GM19043 (cell line): Measurements from ENCODE around the gene MGAT4B.
A peak's percentile ranks its signal among the peaks of the same experiment; 100 is the strongest.

ENCODE experiments used
- ATAC-seq: cut with Tn5 transposase; IDR thresholded peaks from one replicate; pipeline ENCODE4 v1.9.1; 2021; ENCODE audit warnings: low read depth; ENCODE audit not compliant: unreplicated experiment

MGAT4B gene

DNA sequence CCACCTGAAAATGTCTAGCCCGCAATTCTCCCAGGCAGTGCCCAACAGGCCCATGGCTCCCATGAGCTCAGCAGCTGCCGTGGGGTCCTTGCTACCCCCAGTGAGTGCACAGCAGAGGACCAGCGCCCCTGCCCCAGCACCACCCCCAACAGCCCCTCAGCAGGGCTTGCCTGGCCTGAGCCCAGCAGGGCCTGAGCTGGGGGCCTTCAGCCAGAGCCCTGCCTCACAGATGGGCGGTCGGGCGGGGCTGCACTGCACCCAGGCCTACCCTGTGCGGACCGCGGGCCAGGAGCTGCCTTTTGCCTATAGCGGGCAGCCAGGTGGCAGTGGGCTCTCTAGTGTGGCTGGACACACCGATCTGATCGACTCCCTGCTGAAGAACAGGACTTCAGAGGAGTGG is 32.2 kb downstream of the MGAT4B start:
- ATAC-seq: no peak

DNA sequence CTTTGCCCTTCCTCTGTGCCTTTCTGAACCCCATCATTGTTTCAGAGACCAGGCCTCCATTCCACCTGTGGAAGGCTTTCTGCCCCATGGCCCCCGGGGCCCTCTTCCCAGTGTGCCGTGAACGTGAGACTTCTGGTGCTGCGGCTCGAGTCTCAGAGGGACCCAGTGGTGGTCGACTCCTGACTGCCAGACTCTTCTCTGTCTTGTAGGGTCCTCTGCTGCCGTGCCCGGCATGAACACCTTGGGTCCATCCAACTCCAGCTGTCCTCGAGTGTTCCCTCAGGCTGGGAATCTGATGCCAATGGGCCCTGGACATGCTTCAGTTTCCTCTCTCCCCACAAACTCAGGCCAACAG is 33.0 kb downstream of the MGAT4B start:
- ATAC-seq: no peak

DNA sequence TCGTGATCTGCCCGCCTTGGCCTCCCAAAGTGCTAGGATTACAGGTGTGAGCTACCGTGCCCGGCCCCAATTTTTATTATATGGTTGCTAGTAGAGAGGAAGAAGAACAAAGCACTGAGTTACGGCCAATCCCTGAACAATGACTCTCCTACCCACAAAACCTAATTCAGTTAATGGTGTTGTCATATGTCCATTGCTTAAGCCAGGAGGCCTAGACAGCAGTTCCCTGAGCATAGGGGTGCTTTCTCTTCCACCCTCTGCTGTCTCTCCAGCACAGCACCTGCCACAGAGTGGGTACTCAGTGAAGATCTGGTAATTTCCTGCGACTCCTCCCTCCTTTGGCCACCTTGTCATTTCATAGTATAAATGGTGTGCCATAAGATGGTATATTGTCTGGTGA is 34.3 kb downstream of the MGAT4B start:
- ATAC-seq: no peak

DNA sequence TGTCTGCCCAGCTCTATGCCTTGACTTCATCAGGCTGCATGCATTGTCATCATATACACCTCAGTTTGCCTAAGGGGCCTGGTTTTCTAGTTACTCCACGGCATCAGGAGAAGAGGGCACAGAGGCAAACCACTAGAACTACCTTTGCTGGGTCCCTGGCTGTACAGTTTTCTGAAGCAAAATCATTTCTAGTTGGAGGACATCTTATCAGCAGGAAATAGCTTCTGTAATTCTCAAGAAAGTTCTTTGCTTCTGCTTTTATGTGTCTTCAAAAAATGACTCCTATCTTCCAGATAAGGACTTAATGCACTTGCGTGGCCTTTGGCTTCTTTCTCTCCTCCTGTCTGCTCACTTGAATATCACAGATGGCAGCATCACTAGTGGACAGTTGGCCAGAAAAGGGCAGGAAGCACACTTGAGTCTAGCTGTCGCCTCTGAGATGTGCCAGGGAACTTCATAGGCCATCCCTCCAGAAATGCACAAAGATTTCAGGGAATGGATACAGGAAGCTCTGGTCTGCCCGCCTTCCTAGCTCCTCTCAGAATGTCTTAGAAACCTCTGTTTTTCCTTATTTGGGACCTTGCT is 35.3 kb downstream of the MGAT4B start:
- no peak for ATAC-seq

DNA sequence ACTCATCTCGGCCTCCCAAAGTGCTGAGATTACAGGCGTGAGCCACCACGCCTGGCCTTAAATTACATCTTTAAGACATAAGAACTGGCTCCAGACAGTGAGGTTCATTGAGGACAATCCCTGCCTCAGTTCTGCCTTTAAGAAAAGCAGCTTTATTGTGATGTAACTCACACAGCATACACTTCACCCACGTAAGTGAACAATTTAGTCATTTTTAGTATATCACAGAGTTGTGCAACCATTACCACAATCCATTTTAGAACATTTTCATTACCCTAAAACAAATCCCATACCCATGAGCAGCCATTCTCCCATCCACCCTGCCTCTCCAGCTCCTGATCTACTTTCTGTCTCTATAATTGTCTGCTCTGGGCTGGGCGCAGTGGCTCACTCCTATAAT is 36.9 kb downstream of the MGAT4B start:
- ATAC-seq: no peak

DNA sequence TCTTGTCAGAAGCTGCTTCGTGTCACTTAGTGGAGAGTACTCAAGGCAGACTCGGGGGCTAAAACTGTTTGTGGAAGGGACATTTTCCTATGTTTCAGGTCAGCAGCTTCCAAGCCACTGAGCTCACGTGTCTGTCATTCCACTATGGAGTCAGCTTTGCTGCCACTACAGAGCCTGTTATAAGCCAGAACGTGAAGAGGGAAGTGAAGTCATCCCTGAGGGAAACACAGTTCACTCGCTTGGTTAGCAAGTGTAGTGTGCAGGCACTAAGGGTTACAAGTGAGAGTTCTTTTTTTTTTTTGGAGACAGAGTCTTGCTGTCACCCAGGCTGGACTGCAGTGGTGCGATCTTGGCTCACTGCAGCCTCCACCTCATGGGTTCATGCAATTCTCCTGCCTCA is 37.4 kb downstream of the MGAT4B start:
- ATAC-seq: no peak

DNA sequence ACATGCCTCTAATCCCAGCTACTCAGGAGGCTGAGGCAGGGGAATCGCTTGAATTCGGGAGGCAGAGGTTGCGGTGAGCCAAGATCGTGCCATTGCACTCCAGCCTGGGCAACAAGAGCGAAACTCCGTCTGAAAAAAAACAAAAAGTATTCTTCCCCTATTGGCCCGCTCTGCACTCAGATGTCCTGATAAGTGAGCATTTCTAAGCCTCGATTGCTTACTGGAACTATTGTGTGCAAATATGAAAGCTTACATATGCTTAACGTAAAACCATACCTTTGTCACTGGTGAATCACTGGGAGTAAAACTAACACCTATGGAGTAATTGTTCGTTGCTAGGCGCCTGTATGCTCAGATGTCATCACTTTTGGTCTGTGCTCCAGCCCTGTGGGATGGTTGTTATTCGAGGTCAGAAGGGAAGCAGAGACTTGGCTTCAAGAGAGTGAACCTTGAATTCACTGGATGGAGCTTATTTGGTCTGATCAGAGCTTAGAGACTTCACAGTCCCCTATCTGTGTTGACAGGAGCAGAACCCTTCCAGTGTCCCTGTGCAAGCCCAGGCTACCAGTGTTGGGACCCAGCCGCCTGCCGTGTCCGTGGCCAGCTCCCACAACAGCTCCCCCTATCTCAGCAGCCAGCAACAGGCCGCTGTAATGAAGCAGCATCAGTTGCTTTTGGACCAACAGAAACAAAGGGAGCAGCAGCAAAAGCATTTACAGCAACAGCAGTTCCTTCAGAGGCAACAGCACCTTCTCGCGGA is 38.2 kb downstream of the MGAT4B start:
- no peak for ATAC-seq

DNA sequence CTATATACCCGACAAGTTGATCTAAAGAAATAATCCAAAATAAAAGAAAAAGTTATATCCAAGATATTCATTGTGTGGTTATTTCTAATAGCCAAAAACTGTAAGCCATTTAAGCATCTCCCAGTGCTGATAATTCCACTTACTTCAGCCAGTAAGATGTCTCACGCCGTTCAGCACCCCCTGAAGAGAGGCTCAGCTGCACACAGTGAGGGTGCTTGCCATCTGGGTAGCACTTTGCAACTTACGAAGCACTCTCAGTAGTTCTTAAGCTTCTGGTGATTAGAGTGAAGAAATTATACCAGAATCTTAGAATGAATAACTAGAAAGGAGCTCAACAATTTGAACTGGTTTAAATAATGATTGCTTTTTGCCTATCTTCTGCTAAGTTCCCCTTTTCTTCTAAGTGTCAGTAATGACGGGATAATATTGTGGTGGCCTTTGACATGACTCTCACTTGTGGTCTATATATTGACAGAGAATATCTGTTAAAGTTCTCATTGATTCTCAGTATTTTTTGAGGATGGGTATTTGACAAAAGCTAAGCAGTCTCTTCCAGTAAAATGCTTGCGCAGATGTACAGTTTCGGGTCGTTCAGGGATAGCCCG is 39.1 kb downstream of the MGAT4B start:
- ATAC-seq: no peak

DNA sequence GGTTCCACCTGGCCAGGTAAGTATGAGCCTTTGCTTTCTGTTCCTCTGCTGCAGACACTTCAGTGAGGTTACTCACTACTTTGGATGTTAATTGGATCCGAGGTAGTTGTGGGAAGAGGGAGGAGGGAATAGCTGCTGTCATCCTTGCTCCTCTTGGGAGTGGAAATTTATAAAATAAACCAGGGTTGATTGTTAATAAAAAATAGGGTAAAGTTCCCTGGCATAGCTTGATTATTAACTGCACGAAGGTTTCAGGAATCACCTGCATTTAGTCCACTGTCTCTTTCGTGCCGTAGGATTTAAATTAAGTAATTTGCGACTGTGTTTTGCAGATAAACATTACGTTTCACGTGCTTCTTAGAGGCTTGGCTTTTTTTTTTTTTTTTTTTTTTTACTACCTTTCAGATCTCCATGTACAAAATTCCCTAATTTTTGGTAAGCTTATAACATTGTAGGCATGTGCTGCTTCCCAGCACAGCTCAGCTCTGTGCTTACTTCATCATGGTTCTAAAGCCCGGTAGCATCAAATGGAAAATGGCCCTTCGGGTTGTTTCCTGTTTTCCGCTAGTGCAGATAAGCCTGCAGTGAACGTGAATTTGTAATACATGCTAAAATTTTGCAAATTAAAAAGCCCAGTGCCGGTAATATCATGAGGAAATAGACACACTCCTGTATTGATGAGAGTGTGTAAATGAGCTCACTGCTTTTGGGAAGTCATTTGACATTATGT is 39.8 kb downstream of the MGAT4B start:
- ATAC-seq: no peak

DNA sequence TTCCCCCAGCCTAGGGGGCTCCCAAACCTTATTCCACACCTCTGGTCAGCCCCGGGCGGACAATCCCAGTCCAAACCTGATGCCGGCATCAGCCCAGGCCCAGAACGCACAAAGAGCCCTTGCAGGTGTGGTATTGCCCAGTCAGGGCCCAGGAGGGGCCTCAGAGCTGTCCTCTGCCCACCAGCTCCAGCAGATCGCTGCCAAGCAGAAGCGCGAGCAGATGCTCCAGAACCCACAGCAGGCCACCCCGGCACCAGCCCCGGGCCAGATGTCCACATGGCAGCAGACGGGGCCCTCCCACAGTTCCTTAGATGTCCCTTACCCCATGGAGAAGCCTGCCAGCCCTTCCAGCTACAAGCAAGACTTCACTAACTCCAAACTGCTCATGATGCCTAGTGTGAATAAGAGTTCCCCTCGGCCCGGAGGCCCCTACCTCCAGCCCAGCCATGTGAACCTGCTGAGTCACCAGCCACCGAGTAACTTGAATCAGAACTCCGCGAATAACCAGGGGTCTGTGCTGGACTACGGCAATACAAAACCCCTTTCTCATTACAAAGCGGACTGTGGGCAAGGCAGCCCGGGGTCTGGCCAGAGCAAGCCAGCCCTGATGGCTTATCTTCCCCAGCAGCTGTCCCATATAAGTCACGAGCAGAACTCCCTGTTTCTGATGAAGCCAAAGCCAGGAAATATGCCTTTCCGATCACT is 40.5 kb downstream of the MGAT4B start:
- no peak for ATAC-seq

DNA sequence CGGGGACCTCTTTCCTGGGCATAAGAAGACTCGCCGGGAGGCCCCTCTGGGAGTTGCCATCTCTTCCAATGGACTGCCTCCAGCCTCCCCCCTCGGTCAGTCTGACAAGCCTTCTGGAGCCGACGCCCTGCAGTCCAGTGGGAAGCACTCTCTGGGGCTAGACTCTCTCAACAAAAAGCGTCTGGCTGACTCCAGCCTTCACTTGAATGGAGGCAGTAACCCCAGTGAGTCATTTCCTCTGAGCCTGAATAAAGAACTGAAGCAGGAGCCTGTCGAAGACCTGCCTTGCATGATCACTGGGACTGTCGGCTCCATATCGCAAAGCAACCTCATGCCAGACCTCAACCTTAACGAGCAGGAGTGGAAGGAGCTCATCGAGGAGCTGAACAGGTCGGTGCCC is 41.3 kb downstream of the MGAT4B start:
- ATAC-seq: no peak

DNA sequence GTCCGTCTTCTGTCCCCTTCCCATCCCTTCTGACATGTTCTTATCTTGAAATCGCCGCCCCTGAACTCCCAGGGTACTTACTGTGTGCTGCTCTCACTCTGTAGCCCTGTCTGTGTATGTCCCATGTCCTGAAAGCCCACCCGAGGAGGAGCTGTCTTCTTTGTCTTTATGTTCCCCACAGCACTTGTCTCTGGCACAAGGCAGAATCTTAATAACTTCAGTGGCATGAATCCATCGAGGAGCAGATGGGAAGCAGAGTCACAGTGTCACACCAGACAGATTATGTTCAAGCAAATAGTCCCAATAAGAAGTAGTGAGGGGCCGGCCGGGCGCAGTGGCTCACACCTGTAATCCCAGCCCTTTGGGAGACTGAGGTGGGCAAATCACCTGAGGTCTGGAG is 42.6 kb downstream of the MGAT4B start:
- no peak for ATAC-seq

DNA sequence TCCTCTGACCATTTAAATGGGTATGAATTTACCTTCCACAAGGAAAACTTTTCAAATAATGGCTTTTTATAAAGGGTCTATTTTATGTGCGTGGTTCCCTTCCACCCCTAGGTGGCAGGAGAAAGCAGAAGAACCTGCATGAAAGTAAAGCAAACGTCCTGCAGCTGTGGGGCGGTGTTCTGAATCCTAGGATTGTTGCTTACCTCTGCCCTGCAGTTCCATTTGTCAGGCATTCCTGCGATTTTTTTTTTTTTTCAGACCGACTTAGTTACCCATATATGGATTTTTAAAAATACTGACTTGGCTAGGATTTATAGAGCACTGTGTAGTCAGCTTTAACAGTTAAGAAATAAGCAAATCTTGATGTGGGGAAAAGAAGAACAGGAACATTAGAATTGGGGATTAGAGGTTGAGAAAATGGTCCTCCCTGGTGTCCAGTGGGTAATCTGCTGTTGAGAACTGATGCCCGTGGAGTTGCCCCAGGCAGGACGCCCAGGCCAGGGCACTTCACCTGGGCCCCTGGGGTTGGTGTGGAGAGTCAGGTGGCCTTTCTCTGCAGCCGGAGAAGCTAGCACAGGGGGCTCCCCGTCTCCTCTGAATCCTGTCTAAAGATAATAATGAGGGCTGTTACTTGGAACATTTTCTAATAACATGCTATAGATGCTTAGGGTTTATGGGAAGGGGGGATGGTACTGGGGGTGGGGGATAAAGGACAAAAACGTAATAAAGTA is 43.3 kb downstream of the MGAT4B start:
- ATAC-seq: no peak

DNA sequence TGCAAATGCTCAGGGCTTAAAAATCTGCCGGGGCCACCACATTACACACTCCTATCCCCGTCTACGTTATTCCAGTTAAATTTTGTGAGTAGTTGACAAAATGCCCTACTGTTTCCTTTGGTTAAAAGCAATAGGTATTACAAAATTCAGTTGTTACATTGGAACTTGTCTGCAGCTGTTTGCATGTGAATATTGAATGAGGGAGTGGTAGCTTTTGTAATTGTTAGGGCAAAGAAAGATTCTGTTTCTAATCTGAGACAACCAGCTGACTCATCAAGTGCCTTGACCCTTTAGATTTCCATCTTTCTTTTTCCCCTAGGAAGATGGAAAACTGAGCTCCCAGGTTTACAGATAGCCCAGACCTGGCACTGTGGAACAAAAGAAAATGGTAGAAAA is 43.9 kb downstream of the MGAT4B start:
- ATAC-seq: no peak

DNA sequence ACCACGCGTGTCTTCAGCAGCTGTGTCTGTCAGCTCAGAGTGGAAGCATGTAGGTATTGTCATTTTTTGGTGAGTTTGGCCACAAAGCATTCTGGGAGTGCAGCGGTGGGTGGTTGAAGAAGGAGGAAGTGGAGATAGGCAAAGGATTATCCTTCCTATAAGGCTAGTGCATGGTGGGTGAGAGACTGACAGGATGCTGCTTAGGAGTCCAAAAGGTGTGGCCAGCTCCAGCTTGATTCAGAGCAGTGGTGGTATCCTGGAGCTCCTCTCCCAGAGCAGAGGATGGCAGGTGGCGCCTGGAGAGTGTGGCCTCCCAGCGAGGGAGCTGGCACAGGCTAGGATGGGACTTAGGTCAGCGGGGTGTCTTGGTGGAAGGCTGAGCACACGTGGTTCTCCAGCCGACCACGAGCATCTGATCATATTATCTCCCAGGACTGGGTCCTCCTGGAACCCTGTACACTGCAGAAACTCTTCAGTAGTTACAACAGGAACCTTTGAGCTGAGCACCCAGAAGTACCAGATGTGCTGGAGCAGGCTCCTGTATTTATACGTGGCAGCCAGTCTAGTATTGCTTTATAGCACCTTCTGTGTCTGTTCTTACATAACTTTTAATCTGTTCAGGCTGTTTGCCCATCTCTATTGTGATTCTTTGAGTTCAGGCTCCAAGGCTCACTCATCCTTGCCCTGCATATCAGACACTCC is 44.4 kb downstream of the MGAT4B start:
- ATAC-seq: peak; percentile 50

DNA sequence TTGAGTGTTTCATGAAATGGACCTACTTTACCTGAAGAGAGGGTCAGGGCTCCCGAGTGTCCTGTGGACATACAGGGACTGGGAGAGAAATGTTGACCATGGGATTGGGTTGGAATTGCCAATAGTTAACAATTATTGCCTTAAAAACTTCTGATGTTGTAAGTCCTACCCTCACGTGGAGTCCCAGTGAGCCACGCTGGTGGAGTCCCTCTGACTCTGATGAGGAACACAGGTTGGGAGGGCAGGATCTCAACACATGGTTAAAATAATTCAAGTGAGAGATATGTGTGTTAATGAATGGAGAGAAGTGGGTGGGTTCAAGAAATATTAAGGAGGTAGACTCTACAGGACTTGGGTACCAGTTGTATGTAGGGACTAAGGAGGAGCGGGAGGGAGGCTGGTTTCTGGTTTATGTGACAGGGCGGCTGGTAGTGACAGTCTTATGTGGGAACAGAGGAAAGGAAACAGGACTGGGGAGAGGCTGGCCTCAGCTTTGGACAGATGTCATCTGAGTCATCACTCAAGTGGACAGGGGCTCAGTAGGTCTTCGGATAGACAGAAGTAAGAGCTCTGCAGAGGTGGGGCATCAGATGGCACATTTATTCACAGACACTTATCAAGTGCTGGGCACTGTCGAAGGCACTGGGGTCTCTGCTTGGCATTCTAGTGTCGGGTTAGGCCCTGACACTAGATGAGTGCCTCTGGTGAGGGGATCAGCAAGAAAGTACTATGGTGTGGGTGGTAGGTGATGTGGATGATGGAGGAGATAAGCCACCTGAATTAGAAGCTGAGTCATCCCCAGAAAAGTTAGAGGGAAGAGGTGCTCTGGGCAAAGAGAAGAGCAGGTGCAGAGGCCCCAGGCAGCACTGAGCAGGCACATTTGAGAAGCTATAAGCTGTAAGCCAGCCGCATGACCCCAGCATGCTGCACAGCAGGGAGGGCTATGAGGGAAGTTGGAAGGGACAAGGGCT is 46.8 kb downstream of the MGAT4B start:
- ATAC-seq: peak; percentile 55

DNA sequence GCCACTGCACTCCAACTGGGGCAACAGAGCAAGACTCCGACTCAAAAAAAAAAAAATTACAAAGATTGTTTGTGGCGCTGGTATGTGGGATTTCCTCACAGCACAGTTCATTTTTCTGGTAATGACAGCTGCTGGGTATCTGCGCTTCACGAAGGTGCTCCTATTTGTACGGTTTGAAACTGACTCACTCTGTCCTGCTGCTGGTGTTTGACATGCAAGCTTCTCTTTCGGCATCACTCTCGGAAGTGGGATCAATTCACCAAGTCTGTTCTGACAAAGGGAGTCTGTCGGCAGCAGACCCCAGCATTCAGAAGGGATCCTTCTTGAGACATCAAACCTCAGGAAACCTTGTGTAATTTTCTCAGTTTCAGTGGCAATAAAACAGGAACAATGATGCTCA is 47.7 kb downstream of the MGAT4B start:
- ATAC-seq: no peak

DNA sequence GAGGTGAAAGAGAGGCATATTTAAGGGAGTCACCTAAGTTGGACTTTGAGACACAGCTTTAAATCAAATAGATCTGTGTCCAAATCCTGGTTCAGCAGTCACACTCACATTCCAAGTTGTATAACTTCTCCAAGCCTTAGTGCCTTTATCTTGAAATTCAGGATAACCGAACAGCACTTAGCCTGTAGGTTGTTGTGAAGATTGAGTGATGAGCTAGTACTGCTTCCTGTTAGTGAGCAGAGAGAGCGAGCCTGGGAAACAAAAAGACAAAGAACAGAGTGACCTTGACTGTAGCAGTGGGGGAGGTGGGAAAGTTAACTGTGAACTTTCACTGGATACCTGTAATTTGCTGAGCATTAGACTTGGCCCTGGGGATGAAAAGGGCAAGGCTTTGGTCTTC is 51.6 kb downstream of the MGAT4B start:
- ATAC-seq: no peak

DNA sequence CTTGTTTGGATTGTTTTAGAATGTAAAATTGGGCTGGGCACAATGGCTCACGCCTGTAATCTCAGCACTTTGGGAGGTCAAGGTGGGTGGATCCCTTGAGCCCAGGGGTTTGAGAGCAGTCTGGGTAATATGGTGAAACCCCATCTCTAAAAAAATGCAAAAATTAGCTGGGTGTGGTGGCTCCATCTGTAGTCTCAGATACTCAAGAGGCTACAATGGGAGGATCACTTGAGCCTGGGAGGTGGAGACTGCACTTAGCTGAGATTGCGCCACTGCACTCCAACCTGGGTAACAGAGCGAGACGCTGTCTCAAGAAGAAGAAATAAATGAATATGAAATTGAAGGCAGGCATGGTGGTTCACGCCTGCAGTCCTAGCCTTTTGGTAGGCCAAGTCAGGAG is 52.7 kb downstream of the MGAT4B start:
- ATAC-seq: no peak
